Activated CD8-positive, alpha-beta memory T cell treated with anti-CD3 and anti-CD28 coated beads, Interleukin-2, amount 50 U/mL, for 1 hour (primary cell): Measurements from ENCODE around the gene DAND5.

ENCODE experiments used
- DNase-seq: peaks from one replicate; pipeline ENCODE4 v3.0.0-alpha.2; 2020; ENCODE audit errors: extremely low read depth

Gene DAND5

GRCh38 chr19:13008926-13009787, 39.8 kb downstream of the DAND5 start:
- DNase-seq = no peak

- DNase-seq = no peak
Observed at GRCh38 chr19:13010038-13010991, 40.9 kb downstream of the DAND5 start.

DNA sequence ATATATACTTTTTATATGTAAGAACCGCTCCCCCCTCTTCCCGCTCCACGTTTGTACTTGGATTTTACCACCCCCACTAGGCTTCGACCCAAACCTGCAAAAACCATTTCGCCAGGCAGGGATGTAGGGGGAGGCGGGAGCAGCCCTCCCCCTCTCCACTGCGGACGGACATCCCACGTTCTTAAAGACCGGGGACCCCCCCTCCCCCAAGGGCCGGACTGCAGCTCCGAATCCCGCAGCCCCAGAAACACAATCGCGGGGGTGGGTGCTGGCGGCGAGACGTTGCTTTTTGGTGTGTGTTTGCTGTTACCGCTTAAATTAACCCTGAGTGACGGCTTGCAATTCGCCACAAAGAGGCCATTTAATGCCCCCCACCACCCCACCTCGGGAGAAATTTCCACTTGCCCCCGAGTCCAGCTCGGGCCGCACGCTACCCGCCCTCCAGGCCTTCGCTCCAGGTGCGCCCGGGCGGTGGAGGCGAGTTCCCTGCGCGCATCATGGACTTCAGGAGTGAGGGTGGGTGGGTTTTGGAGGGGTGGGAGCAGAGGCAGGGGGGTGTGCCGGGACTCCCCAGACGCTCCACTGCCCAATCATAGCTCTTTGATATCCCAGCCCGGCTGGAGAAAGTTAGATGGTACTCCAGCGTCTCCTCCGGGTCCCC, 41.7 kb downstream of the DAND5 start:
- no peak for DNase-seq

DNA sequence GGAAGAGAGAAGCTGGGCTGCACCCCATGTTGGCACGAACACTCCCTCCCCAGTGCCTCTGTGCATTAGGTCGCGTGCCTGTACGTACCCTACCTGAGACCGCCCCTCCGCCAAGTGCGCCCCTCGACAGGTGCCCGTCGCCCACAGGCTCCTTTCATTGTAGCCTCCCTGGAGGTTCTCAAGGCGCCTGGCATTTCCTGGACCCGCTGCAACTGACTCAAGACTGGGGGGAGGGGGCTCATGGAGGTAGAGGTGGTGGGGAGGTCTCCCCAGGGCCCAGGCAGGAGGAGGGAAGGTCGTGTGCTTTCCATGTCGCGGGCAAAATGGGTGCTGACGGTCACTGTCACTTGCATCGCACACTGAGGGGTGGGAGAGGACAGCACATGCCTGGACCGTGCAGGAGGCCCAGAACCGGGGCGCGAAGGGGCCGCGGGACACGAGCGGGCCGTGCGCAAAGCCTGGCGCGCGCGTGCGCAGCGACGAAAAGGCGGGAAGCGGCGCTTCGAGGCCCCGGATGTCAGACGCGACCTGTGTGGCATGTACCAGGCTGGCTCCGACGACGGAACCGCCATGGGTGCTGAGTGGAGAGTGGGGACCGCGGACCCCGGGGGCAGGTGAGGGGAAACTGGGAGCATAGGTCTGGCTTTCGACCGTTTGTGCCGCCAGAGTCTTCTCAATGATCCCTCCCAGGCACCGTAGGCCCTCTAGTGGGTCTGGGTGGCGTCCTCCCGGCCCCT, 42.4 kb downstream of the DAND5 start:
- DNase-seq = no peak

- DNase-seq = no peak
Observed at GRCh38 chr19:13012390-13012689, 43.0 kb downstream of the DAND5 start.

- no peak for DNase-seq
Observed at GRCh38 chr19:13012690-13013608, 43.6 kb downstream of the DAND5 start.

GRCh38 chr19:13013649-13014048, 44.3 kb downstream of the DAND5 start:
- DNase-seq = no peak

DNA sequence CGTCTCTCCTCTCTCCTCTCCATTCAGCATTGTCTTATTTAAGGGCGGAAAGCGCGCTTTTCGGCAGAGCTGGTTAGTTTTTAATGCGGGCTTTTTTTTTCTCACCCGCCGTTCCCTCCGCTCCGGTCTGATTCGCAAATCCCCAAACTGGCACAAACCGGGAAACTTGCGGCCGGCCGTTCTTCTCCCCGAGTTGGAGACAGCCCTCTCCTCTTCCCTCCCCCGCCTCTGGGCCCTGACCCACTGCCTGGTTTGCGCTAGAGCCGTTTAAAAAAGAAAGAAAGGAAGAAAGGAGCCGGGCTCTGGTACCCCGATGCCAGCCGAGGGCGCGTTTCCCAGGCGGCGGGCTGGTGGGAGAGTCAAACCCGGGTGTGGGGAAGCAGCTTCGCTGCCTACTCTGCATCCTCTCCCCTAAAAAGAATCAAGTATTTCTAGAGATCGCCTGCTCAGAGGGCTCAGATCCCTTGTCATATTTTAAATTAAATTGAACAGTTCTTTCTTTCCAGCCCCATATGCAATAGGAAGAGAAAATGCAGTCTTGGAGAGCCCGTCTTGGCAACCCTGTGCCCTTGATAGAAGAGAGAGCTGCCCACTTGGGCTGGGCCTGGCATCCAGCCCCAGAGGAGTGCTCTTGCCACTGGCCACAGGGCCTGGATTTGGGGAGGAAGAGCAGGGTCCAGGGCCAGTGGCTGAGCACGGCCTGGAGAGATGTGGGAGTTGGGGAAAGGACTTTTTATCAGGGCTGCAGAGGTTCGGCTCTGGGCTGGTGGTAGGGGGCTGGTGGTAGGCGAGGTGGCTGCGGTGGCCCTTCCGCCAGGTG, 44.9 kb downstream of the DAND5 start:
- no peak for DNase-seq

- no peak for DNase-seq
Observed at GRCh38 chr19:13014921-13015280, 45.5 kb downstream of the DAND5 start.

GRCh38 chr19:13015361-13016223, 46.2 kb downstream of the DAND5 start:
- DNase-seq = no peak

DNA sequence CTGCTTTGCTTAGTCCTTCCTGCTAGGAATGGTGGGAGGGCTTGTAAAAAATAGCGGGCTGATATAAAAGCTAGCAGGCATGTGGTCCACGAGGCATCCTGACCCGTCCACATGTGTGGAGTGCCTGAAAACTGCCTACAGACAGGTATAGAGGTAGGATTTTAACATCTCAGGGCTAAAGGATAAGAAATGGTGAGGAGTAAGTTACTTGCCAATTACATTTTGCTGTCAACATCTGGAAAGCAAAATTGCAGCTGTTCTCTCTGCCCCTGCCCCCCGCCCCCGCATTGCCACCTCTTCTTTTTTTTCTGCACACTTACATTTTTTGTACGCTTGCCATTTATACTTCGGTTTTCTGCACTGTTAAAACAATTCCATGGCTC, 46.9 kb downstream of the DAND5 start:
- DNase-seq = no peak

DNA sequence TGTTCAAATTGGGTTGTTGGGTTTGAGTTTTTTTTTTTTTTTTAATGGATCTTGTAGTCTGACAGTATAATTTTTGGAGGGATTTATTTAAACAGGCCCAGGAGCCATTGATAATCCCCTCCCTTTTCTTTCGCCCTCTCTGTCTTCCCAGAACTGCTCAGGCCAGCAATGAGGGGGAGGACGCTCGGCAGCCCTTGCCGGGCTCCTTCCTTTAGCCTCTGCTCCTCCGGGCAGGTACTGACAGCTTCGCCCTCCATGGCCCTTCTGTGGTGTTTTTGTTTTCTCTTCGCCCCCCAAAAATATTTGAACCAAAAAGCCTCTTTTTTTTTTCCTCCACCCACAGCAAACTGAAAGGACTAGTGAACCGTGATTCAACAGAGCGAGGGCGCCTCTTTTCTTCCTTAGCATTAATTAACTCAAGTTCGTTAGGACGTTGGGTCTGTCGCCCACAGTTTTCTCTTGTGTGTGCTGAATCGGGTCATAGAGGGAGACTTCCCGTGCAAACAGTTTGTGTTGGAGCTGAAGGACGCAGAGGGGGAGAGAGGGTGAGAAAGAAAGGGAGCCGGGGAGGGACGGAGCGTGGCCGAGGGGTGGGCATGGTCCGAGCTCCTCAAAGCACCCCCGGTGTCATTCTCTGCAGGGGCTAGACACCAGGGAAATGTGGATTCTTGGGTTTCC, 47.4 kb downstream of the DAND5 start:
- no peak for DNase-seq

- DNase-seq = no peak
Observed at GRCh38 chr19:13017306-13018034, 48.1 kb downstream of the DAND5 start.

DNA sequence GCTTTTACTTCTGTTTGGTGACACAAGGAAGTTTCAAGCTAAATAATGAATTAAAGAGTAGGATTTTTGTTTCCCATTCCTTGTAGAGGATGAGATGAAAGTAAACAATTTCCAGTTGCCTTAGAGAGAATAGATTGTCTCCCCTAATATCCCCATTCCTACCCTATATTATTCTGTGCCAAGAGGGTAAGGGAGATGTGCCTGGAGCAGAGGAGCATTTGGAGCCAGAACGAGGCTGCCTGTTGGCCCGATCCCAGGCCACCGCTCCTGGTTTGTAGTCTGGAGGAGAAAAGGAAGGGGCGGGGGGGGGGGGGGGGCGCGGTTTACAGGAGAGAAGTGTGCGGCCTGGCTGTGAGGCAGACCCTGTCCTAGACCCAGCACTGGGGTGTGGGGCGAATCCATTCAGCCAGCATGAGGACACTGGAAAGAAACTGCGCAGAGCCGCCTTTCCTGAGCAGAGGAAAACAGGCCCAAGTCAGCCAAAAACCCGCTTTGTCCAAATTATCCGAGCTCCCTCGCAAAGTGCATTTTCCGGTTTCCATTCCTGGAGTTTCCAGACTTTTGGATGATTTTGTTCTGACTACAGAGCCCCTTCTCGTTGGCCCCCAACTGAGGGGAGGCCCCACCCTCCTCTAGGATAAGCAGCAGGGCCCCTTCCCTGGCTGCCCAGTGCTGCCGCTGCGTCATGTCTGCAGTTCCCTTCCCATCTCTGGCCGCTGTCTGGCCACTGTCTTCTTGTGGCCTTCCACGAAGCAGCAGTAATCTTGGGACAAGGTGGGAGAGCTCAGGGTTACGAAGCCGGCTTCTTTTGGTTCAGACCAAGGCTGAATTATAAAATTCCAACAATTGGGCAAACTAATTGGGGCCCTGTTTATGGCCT, 48.9 kb downstream of the DAND5 start:
- no peak for DNase-seq

GRCh38 chr19:13019332-13019731, 50.0 kb downstream of the DAND5 start:
- DNase-seq = no peak

DNA sequence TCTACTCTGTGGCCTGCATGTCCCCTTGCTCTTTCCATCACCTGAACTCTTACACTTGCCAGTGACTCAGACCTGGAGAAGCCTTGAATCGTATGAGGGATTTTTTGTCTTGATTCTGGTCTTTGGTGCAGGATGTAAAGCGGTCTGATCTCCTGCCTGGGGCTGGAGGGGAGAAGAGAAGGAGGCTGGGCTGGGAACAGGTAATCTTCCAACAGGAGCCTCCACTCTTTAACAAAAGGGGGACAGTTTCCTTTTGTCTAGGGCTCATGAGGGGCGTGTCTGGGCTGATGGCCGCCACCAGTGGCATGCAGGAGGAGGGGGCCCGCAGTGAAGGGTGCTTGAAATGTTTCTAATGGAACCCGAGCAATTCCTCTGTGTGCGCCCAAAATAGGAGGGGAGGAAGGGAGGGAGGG, 50.6 kb downstream of the DAND5 start:
- DNase-seq = no peak
